Activated CD4-positive, CD25-positive, alpha-beta regulatory T cell treated with anti-CD3 and anti-CD28 coated beads, Interleukin-2, amount 50 U/mL, for 72 hours (primary cell): ENCODE results near the gene TRPV6.

Source experiments
- DNase-seq: peaks from one replicate; pipeline ENCODE4 v3.0.0; 2021

TRPV6 gene

DNA sequence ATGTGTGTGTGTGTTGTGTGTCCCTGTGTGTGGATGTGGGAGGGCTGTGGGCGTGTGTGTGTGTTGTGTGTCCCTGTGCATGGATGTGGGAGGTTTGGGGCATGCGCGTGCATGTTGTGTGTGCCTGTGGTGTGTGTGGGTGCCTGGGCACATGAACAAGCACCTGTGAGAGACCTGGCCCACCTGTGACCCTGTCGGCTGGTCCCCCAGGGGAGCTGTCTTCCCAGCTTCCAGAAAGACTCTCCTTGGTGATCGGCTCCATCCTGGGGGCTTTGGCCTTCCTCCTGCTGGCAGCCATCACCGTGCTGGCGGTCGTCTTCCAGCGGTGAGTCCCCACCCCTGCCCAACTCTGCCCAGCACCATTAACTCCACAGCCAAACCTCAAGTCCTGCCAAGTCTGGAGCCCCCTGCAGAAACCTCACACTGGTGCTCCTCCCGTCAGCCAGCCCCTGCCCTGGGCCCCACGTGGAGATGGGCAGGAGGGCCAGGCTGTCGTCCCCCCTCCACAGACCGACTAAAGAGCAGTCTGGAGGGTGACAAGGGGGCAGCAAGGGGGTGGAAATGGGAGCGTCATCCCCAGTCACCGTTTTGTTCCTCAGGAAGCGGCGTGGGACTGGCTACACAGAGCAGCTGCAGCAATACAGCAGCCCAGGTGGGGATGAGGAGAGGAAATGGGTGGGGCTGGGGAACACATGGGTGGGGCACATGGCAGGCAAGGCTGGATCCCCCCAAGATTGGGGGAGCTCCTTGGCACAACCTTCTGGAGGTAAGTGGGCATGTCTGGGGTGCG, 18.0 kb downstream of the TRPV6 start:
- no peak for DNase-seq

GRCh38 chr7:142867097-142867378, 18.5 kb downstream of the TRPV6 start:
- no peak for DNase-seq

DNA sequence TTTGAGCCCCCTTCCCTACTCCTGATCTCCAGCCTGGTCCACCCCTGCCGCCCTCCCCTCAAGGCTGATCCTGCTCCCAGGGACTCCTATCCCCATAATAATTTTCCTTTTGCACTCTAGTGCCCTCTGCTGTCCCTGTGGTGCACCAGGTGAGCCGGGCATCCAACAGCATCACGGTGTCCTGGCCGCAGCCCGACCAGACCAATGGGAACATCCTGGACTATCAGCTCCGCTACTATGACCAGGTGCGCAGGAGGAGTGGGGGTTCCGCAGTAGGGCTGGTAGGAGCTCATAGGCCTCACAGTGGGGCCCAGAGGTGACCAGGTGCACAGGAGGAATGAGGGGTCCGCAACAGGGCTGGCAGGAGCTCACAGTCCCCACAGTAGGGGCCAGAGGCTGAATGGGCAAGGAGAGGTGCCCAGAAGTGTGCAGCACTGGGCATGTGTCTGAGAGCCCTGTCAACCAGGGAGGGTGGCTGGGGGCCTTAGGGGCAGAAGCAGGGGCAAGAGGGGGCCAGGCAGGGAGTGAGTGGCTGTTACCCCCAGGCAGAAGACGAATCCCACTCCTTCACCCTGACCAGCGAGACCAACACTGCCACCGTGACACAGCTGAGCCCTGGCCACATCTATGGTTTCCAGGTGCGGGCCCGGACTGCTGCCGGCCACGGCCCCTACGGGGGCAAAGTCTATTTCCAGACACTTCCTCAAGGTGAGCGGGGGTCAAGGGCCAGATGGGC, 19.0 kb downstream of the TRPV6 start:
- DNase-seq = no peak

GRCh38 chr7:142865766-142866165, 19.8 kb downstream of the TRPV6 start:
- DNase-seq = no peak

GRCh38 chr7:142864980-142865747, 20.4 kb downstream of the TRPV6 start:
- no peak for DNase-seq

DNA sequence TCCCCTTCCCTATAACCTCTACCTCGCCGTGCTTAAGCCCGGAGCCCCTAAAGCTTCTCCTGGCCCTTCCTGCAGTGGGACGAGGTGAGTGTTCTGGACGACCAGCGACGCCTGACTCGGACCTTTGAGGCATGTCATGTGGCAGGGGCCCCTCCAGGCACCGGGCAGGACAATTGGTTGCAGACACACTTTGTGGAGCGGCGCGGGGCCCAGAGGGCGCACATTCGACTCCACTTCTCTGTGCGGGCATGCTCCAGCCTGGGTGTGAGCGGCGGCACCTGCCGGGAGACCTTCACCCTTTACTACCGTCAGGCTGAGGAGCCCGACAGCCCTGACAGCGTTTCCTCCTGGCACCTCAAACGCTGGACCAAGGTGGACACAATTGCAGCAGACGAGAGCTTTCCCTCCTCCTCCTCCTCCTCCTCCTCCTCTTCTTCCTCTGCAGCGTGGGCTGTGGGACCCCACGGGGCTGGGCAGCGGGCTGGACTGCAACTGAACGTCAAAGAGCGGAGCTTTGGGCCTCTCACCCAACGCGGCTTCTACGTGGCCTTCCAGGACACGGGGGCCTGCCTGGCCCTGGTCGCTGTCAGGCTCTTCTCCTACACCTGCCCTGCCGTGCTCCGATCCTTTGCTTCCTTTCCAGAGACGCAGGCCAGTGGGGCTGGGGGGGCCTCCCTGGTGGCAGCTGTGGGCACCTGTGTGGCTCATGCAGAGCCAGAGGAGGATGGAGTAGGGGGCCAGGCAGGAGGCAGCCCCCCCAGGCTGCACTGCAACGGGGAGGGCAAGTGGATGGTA, 21.5 kb downstream of the TRPV6 start:
- DNase-seq = no peak

- no peak for DNase-seq
These were observed 22.7 kb downstream of the TRPV6 start for GRCh38 chr7:142862786-142863400.

GRCh38 chr7:142862351-142862750, 23.2 kb downstream of the TRPV6 start:
- no peak for DNase-seq

GRCh38 chr7:142860968-142861367, 24.6 kb downstream of the TRPV6 start:
- no peak for DNase-seq

DNA sequence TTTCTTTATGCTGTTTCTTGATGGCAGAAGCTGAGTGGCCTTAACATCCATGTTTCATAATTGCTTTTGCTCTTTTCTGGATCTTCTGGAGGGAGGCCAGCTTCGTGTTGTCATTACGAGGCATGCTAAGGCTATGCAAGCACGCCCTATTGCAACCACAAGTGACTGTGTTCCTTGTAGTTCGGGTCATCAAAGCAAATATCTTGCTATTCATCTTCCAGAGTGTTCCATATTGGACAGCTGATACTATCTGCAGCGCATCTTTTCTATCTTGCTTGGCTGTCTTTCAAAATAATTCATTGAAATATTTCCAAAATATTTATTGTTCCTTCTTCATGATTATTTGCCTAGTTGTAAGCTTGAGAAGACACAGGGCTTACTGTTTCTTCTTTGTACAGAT, 25.7 kb downstream of the TRPV6 start:
- DNase-seq = no peak

- no peak for DNase-seq
These were observed 26.1 kb downstream of the TRPV6 start for GRCh38 chr7:142859411-142859810.

- DNase-seq = no peak
These were observed 27.9 kb downstream of the TRPV6 start for GRCh38 chr7:142857625-142858024.

DNA sequence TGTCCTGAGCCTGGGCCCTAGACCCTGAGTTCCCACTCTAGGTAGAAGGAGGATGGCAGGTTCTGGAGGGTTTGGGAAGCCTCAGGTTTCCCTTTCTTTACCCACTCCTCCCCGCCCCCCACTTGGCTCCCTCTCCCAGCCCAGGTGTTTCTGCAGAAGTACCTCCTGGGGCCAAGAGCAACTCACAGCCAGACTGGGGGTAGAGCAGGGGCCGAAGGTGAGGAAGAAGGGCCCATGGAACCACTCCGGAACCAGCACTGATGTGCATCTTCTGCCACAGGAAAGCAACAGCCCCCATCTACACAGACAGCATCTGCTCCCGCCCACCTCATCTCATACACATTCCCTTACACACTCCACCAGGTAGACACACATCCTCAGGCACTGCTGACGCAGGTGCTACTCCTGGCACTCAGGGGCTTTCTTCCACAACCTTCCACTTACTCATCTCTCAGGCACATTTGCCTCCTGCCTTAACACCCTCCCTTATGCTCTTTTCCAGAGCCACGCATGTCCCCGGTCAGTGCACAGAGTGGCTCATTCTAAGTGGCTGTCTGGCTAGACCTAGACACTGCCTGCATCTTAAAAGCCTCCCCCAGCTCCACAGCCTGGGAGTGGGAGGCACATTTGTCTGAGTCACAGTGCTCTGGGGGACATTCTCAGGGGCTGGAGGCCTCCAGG, 28.8 kb downstream of the TRPV6 start:
- DNase-seq = no peak

GRCh38 chr7:142855756-142856564, 29.6 kb downstream of the TRPV6 start:
- no peak for DNase-seq

DNA sequence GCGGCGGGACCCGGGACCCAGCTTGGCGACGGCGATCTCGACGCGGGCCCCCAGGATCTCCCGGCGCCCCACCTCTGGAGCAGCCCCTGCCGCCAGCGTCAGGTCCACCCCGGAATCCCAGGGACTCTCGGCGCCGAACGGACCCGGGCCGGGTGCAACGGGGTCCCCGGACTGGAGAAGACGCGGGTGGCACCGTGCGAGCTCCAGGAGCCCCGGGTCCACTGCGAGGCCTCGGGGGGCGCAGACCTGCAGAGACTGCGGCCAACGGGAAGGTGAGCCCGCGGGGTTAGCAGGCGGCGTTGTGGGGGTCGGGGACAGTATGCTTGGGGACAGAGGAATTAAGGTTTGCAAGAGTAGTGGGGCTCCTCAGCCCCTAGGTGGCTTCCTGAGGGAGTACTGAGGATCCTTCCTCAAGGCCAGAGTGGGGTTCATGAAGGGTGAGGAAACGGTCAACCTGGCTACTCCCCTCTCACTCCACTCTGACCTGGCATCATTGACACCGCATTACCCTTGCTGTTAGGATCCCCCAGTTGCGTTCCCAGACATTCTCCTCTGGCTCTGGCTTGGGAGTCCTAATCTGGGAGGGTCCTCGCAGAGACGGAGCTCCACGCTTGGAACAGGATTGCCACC, 30.3 kb downstream of the TRPV6 start:
- no peak for DNase-seq

- peak; percentile 66 for DNase-seq
These were observed 31.0 kb downstream of the TRPV6 start, which contains the start of gene EPHB6 for GRCh38 chr7:142854372-142855113. Gene EPHB6, plus strand, starts transcription at chr7:142855076. Its CDS starts 8,152 bp downstream, at chr7:142863228.

- DNase-seq = peak; percentile 69
These were observed 31.7 kb downstream of the TRPV6 start for GRCh38 chr7:142853739-142854371.

DNA sequence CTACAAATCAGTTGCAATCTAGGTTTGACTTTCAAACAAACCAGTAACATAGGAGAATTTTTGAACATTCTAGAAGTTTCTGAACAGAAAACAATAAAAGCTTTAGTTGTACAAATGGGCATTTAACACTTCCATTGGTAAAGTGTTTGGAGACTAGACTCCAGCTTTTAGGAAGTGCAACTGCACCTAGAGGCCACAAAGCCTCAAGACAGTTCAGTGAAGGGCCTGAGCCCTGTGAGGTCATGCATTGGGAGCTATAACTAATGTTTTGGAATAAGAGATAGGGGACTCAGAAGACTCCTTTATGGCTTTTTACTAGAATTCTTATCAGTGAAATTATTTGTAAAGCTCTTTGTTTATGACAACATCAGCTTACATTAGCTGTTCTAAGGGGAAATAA, 33.6 kb downstream of the TRPV6 start:
- DNase-seq = no peak

GRCh38 chr7:142851269-142851668, 34.3 kb downstream of the TRPV6 start:
- no peak for DNase-seq
